Measurements from ENCODE around the gene CRIP3. TPM values are rescaled to one million over a fixed set of nuclear protein-coding genes. Genes with fewer than 3 reads are reported as not detected.

Gene CRIP3
- total and polyA plus RNA-seq, 2 experiments from 2014 or later, result not detected

GRCh38 chr6:43310624-43311023, 2.0 kb upstream of the CRIP3 start:
- H3K27me3 ChIP-seq (replicated peaks; ENCODE audit: insufficient read depth), result no peaks in the 10 kb centered on the region
- no peaks in the 10 kb centered on the region for H3K79me2 ChIP-seq (ENCODE audit: insufficient read depth)
- in situ Hi-C loops (cut with MboI), result no loop called here
- H3F3A ChIP-seq (ENCODE audit: insufficient read depth), result no peaks in the 10 kb centered on the region
- no peak for TF ChIP-seq EZH2 (IDR thresholded peaks at IDR 0.05; ENCODE audit: insufficient read depth, poor library complexity, severe bottlenecking)
- no peak for TF ChIP-seq EZH2phosphoT487 (IDR thresholded peaks at IDR 0.05; ENCODE audit: insufficient read depth, low read depth)
- no peak overlapping the region for H3K4me3 ChIP-seq
- no peaks in the 10 kb centered on the region for H4K20me1 ChIP-seq (ENCODE audit: insufficient read depth)
- H3K9ac ChIP-seq, result no peak overlapping the region
- H3K9me2 ChIP-seq (ENCODE audit: insufficient read depth), result no peaks in the 10 kb centered on the region
- no peaks in the 10 kb centered on the region; the same call in 1 of the 2 replicates for H3K4me1 ChIP-seq (ENCODE audit: insufficient read depth)
- no peaks in the 10 kb centered on the region for H3K36me3 ChIP-seq (ENCODE audit: low read depth)
- no peak overlapping the region for H3K27ac ChIP-seq
- no peak for DNase-seq
- H3K4me2 ChIP-seq (ENCODE audit: unreplicated experiment), result no peak overlapping the region
- no peaks in the 10 kb centered on the region for H3K9me3 ChIP-seq (ENCODE audit: low read depth)
- no peak overlapping the region for H2AFZ ChIP-seq

- in situ Hi-C loops (cut with MboI), result no loop called here
Measured at GRCh38 chr6:43310134-43310533, 1.5 kb upstream of the CRIP3 start.

GRCh38 chr6:43308990-43309477, 408 bp upstream of the CRIP3 start:
- H3F3A ChIP-seq (ENCODE audit: insufficient read depth), result no peaks in the 10 kb centered on the region
- 25% methylated on average over 9 of the region's 9 CpGs for WGBS, 2 experiments (ENCODE audit: low coverage in 1 of 2, low lambda C conversion rate in 2 of 2, missing lambda C conversion rate in 2 of 2)
- no peaks in the 10 kb centered on the region for H4K20me1 ChIP-seq (ENCODE audit: insufficient read depth)
- H3K4me3 ChIP-seq, result peak overlapping the region; percentile 59
- H2AFZ ChIP-seq, result peak overlapping the region; percentile 77
- H3K9me3 ChIP-seq (ENCODE audit: low read depth), result no peaks in the 10 kb centered on the region
- no peak for TF ChIP-seq EZH2phosphoT487 (IDR thresholded peaks at IDR 0.05; ENCODE audit: insufficient read depth, low read depth)
- no peak for TF ChIP-seq EZH2 (IDR thresholded peaks at IDR 0.05; ENCODE audit: insufficient read depth, poor library complexity, severe bottlenecking)
- no peaks in the 10 kb centered on the region for H3K9me2 ChIP-seq (ENCODE audit: insufficient read depth)
- H3K79me2 ChIP-seq (ENCODE audit: insufficient read depth), result no peaks in the 10 kb centered on the region
- in situ Hi-C loops (cut with MboI), result no loop called here
- DNase-seq, result no peak
- no peaks in the 10 kb centered on the region for H3K27me3 ChIP-seq (replicated peaks; ENCODE audit: insufficient read depth)
- peak overlapping the region; percentile 72 for H3K4me2 ChIP-seq (ENCODE audit: unreplicated experiment)
- H3K27ac ChIP-seq, result no peak overlapping the region
- H3K36me3 ChIP-seq (ENCODE audit: low read depth), result no peaks in the 10 kb centered on the region
- H3K9ac ChIP-seq, result no peak overlapping the region
- no peaks in the 10 kb centered on the region; the same call in 1 of the 2 replicates for H3K4me1 ChIP-seq (ENCODE audit: insufficient read depth)

More at GRCh38 chr6:43310134-43310533, 1.5 kb upstream of the CRIP3 start:
- H3F3A ChIP-seq (ENCODE audit: insufficient read depth), result no peaks in the 10 kb centered on the region
- H3K27ac ChIP-seq, result no peak overlapping the region
- H3K4me2 ChIP-seq (ENCODE audit: unreplicated experiment), result no peak overlapping the region
- no peak for TF ChIP-seq EZH2 (IDR thresholded peaks at IDR 0.05; ENCODE audit: insufficient read depth, poor library complexity, severe bottlenecking)
- WGBS, 2 experiments (ENCODE audit: low coverage in 1 of 2, low lambda C conversion rate in 2 of 2, missing lambda C conversion rate in 2 of 2), result 98% methylated on average over 2 of the region's 2 CpGs
- no peaks in the 10 kb centered on the region for H3K9me2 ChIP-seq (ENCODE audit: insufficient read depth)
- H3K9me3 ChIP-seq (ENCODE audit: low read depth), result no peaks in the 10 kb centered on the region
- no peak overlapping the region for H3K4me3 ChIP-seq
- H3K79me2 ChIP-seq (ENCODE audit: insufficient read depth), result no peaks in the 10 kb centered on the region
- DNase-seq, result peak; percentile 15
- H2AFZ ChIP-seq, result no peak overlapping the region
- no peaks in the 10 kb centered on the region; the same call in 1 of the 2 replicates for H3K4me1 ChIP-seq (ENCODE audit: insufficient read depth)
- H3K36me3 ChIP-seq (ENCODE audit: low read depth), result no peaks in the 10 kb centered on the region
- H4K20me1 ChIP-seq (ENCODE audit: insufficient read depth), result no peaks in the 10 kb centered on the region
- no peak overlapping the region for H3K9ac ChIP-seq
- no peaks in the 10 kb centered on the region for H3K27me3 ChIP-seq (replicated peaks; ENCODE audit: insufficient read depth)

- Histone ChIP-seq H3K27ac (no peak overlapping the region), H3K79me2 (ENCODE audit: insufficient read depth) (no peaks in the 10 kb centered on the region), H3K9me3 (ENCODE audit: low read depth) (no peaks in the 10 kb centered on the region), H3K4me2 (ENCODE audit: unreplicated experiment) (no peak overlapping the region), H3K36me3 (ENCODE audit: low read depth) (no peaks in the 10 kb centered on the region), H4K20me1 (ENCODE audit: insufficient read depth) (no peaks in the 10 kb centered on the region), H3K4me3 (no peak overlapping the region), H2AFZ (no peak overlapping the region), H3K27me3 (replicated peaks; ENCODE audit: insufficient read depth) (no peaks in the 10 kb centered on the region), H3K9ac (no peak overlapping the region), H3F3A (ENCODE audit: insufficient read depth) (no peaks in the 10 kb centered on the region), H3K4me1 (ENCODE audit: insufficient read depth) (no peaks in the 10 kb centered on the region; the same call in 1 of the 2 replicates), H3K9me2 (ENCODE audit: insufficient read depth) (no peaks in the 10 kb centered on the region)
- DNase-seq, result no peak
- in situ Hi-C loops (cut with MboI), result no loop called here
- TF ChIP-seq EZH2phosphoT487 (IDR thresholded peaks at IDR 0.05; ENCODE audit: insufficient read depth, low read depth) (no peak), EZH2 (IDR thresholded peaks at IDR 0.05; ENCODE audit: insufficient read depth, poor library complexity, severe bottlenecking) (no peak)
- WGBS, 2 experiments (ENCODE audit: low coverage in 1 of 2, low lambda C conversion rate in 2 of 2, missing lambda C conversion rate in 2 of 2), result 76 to 79% methylated on average over 5 of the region's 5 CpGs
Measured at GRCh38 chr6:43307451-43308100, 1.1 kb downstream of the CRIP3 start.
